ENCODE data around the gene MEF2B. TPM values are rescaled to one million over a fixed set of nuclear protein-coding genes. Genes with fewer than 3 reads are reported as not detected.
"Not testable (repeated sequence)": the region's sequence is repeated elsewhere in the genome, so short reads cannot be mapped to it uniquely, and the experiment has no call there.

The MEF2B gene
- total RNA-seq, 2 experiments from 2014 or later, result 5.2 TPM

DNA sequence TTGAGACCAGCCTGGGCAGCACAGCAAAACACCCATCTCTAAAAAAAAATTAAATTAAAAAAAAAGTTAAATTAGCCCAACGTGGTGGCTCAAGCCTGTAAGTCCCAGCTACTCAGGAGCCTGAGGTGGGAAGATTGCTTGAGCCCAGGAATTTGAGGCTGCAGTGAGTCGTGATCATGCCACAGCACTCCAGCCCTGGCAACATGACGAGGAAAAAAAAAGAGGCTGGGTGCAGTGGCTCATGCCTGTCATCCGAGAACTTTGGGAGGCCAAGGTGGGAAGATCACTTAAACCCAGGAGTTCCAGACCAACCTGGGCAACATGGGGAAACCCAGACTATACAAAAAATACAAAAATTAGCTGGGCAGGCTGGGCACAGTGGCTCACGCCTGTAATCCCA, 29.6 kb downstream of the MEF2B start:
- POLR2A ChIA-PET, result no interaction called here
- Mint-ChIP-seq H3K4me1 (peaks cover 20% of the 10 kb centered on the region), H3K27ac (no peak overlapping the region), H3K4me3 (no peak overlapping the region), H3K9me3 (no peaks in the 10 kb centered on the region), H3K36me3 (no peaks in the 10 kb centered on the region), H3K27me3 (no peaks in the 10 kb centered on the region)
- no peak for ATAC-seq (ENCODE audit: low read depth)
- DNase-seq, result no peak

DNA sequence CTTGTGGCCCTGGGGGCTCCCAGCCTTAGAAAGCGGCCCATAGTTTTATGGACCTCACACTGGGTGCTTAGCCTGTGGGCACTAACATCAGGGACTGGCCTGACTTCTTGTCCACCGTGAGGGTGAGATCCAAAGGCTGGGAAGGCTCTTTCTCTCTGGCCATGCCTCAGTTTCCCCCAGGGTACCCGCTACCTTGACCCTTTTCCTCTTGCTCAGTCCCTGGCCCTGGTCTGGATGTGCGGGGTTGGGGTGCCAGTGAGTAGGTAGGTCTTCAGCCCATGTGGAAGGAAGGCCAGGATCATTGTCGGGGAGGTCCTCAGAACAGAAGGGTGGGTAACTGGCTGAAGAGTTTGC, 30.2 kb downstream of the MEF2B start:
- H3K9me3 Mint-ChIP-seq, result no peaks in the 10 kb centered on the region
- H3K27me3 Mint-ChIP-seq, result no peaks in the 10 kb centered on the region
- H3K4me1 Mint-ChIP-seq, result peaks cover 24% of the 10 kb centered on the region
- POLR2A ChIA-PET, result no interaction called here
- no peak overlapping the region for H3K4me3 Mint-ChIP-seq
- peaks cover 3% of the 10 kb centered on the region for H3K36me3 Mint-ChIP-seq
- ATAC-seq (ENCODE audit: low read depth), result no peak
- no peak overlapping the region for H3K27ac Mint-ChIP-seq
- no peak for DNase-seq

DNA sequence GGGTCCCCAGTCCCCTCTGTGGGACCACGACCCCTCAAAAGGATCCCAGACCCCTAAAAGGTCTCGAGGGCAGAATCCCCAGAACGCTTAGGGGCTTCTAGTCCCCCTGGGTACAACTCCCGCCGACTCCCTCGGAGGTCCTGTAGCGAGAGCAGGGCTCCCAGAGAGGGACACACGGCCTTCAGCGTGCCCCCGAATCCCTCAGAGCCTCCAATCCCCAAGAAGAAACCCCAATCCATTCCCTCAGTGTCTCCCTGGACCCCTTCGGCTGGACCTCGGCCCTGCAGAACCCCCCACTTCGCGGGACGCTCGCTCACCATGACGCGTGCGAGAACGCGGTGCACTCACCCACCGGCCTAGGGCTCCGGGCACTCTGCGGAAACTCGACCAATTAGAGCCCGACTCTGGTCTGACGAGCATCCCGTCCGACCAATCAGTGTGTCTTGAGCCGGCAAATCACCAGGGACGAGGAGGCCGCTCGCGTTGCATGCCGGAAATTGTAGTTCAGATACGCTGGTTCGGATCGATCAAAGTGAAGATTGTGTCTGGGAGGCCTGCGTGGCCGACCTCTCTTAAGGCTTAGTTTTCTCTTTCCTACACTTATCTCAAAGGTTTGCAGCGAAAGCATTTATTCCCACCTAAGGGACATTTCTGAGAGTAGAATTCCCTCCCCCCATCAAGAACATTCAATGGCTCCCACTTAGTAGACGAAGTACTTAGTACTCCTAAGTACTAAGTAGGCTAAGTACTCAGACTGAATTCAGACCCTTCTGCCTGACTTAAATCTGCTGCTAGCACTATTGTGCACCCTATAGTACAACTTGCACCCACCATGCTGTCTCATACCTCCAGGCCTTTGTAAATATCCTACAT, 31.7 kb downstream of the MEF2B start, which contains the start of gene TMEM161A:
Gene TMEM161A (minus strand): TSS at position 370 of the 873 bp plus-strand sequence. CDS start 50 bp downstream, at position 320.
- DNase-seq (peak; percentile 93), ATAC-seq (ENCODE audit: low read depth) (peak; percentile 100)
- Mint-ChIP-seq H3K36me3 (peaks cover 7% of the 10 kb centered on the region), H3K4me1 (peaks cover 27% of the 10 kb centered on the region), H3K9me3 (no peaks in the 10 kb centered on the region), H3K4me3 (peak within 1 kb of the TSS; percentile 96), H3K27me3 (no peaks in the 10 kb centered on the region), H3K27ac (peak within 1 kb of the TSS; percentile 97)
- POLR2A ChIA-PET, result no interaction called here

DNA sequence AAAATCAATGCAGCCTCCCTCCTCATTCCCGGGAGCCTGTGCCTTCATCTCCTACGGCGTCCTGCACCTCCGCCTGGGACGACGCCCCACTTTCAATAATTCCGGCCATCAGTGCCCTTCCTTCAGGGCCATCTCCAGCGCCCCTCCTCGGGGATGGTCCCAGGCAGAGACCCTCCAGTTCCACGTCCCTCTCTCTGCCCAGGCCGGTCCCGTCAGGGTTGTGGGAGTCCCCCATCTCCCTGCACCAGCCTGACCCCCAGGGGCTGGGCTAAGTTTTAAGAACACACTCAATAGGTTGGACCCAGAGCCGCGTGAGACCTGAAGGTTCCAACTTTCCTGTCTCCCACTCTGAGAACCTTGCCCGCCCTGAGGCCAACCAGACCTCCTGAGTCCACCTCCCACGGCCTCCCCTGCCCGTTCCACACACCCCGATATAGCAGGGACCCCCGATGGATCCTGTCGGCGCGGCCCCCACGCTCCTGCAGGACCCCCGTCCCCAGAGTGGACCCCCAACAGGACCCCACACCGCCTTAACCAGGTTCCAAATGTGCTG, 32.4 kb downstream of the MEF2B start:
- Mint-ChIP-seq H3K4me3 (peak overlapping the region; percentile 96), H3K9me3 (no peaks in the 10 kb centered on the region), H3K27ac (peak overlapping the region; percentile 97), H3K4me1 (peaks cover 27% of the 10 kb centered on the region), H3K27me3 (no peaks in the 10 kb centered on the region), H3K36me3 (peaks cover 10% of the 10 kb centered on the region)
- DNase-seq (no peak), ATAC-seq (ENCODE audit: low read depth) (no peak)
- POLR2A ChIA-PET, result no interaction called here

DNA sequence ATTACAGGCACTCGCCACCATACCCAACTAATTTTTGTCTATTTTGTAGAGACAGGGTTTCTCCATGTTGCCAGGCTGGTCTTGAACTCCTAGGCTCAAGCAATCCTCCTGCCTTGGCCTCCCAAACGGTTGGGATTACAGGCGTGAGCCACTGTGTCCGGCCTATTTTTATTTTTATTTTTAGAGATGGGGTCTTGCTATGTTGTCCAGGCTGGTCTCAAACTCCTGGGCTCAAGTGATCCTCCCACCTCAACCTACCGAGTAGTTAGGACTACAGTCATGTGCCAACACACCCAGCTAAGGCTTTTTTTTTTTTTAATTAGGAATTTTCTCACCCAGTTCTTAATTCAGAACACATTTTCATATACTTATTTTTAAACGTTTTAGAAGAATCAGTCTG, 34.4 kb downstream of the MEF2B start:
- ATAC-seq (ENCODE audit: low read depth); H3K9me3 Mint-ChIP-seq; H3K27me3 Mint-ChIP-seq; DNase-seq; H3K27ac Mint-ChIP-seq; H3K4me3 Mint-ChIP-seq: not testable (repeated sequence)
- H3K36me3 Mint-ChIP-seq, result peaks cover 18% of the 10 kb centered on the region
- H3K4me1 Mint-ChIP-seq, result peaks cover 27% of the 10 kb centered on the region
- POLR2A ChIA-PET, result interaction anchor here (1.1 kb wide), 1 partner anchor 69 kb away, joined by 4 read pairs; no protein-coding TSS in a partner anchor

DNA sequence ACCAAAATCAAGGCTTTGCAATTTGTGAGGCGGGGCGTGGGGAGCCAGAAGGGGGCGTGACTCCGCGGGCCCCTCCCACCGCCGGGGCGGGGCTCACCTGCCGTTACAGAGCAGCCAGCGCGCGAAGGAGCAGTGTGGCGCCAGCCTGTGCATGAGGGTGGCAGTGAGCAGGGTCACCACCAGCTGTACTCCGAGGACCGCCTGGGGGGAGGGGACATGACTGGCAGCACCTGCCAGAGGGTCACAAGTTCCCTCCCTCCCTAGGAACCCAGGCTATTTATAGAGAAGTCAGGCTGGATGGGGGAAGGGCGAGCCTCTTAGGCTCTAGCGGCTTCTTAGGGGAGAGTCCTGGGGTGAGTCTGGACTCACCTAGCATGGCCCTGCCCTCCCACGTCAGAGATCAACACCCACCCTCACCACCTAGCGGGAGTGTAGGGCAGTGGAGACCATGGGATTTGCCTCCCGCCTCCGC, 35.3 kb downstream of the MEF2B start:
- Mint-ChIP-seq H3K4me3 (no peak overlapping the region), H3K27ac (no peak overlapping the region), H3K9me3 (peaks cover 4% of the 10 kb centered on the region), H3K36me3 (peaks cover 18% of the 10 kb centered on the region), H3K4me1 (peaks cover 27% of the 10 kb centered on the region), H3K27me3 (no peaks in the 10 kb centered on the region)
- ATAC-seq (ENCODE audit: low read depth), result no peak
- POLR2A ChIA-PET, result no interaction called here
- DNase-seq, result no peak

DNA sequence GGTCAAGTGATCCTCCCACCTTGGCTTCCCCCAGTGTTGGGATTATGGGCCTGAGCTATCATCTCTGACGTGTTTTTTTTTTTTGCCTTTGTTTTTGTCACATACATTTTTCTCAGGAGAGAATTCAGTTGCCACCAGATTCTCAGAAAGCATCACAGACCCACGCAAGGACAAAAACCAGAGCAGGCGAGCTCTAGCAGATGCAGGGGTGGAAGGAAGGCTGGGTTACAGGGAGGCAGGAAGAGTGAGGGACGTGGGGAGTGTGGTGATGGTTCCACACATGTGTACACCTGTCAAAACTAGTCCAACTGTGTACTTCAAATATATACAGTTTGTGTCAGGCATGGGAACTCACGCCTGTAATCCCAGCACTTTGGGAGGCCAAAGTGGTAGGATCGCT, 36.1 kb downstream of the MEF2B start:
- Mint-ChIP-seq H3K36me3 (peaks cover 21% of the 10 kb centered on the region), H3K4me1 (peaks cover 24% of the 10 kb centered on the region), H3K9me3 (peaks cover 4% of the 10 kb centered on the region), H3K4me3 (no peak overlapping the region), H3K27me3 (no peaks in the 10 kb centered on the region), H3K27ac (peak overlapping the region; percentile 68)
- POLR2A ChIA-PET, result no interaction called here
- no peak for DNase-seq
- ATAC-seq (ENCODE audit: low read depth), result no peak

DNA sequence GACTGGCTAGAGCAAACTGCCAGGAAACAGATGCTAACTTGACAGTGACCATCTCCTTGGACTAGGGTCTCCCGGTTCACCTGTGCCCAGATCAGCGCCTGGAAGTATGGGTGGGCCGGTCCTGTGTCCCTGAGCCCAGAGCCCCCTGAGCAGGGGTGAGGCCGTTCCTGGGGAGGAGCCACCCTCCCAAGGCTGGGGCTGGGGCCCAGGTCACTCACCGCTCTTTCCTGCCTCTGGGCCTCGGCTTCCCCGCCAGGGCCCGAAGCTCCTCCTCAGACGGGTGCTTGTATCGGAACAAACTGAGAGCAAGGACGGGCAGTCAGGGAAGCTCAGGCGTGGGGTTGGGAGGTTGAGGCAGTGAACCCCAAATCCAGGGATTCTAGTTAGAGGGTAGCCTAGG, 37.2 kb downstream of the MEF2B start:
- Mint-ChIP-seq H3K4me1 (peaks cover 16% of the 10 kb centered on the region), H3K4me3 (no peak overlapping the region), H3K27me3 (no peaks in the 10 kb centered on the region), H3K36me3 (peaks cover 24% of the 10 kb centered on the region), H3K9me3 (peaks cover 5% of the 10 kb centered on the region), H3K27ac (no peak overlapping the region)
- POLR2A ChIA-PET, result no interaction called here
- DNase-seq, result no peak
- no peak for ATAC-seq (ENCODE audit: low read depth)

DNA sequence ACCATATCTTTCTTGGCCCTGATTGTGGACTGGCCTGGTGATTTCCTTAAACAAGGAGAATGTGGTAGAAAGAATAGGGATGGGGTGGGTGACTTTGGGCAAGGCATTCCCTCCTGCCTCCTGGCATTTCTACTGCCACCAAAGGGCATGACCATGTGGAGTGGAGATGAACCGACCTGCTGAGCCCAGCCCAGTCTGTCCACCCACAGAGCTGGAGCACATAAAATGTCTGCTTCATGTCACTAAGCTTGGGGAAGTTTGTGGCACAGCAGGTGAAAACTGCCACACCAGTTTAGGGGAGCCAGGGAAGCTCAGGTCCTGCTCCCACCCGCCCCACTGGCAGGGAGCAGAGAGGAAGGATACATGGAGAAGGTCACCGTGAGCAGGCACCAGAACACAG, 38.1 kb downstream of the MEF2B start:
- Mint-ChIP-seq H3K9me3 (peaks cover 6% of the 10 kb centered on the region), H3K27ac (no peak overlapping the region), H3K27me3 (no peaks in the 10 kb centered on the region), H3K36me3 (peaks cover 26% of the 10 kb centered on the region), H3K4me1 (peaks cover 11% of the 10 kb centered on the region), H3K4me3 (no peak overlapping the region)
- no peak for ATAC-seq (ENCODE audit: low read depth)
- POLR2A ChIA-PET, result no interaction called here
- DNase-seq, result no peak

DNA sequence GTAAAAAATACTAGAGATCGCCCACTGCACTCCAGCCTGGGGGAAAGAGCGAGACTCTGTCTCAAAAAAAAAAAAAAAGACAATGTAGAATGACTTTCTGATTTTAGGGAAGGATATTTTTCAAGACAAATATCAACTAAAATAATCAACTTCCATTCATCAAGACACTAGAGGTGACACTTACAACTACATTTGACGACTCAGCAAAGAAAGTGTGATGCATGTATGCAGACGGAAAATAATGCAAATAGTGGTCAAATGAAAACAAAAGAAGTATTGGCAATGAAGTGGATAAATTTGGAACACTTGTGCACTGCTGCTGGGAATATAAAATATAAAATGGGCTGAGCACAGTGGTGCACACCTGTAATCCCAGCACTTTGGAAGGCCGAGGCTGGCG, 44.0 kb downstream of the MEF2B start:
- POLR2A ChIA-PET, result no interaction called here
- H3K4me3 Mint-ChIP-seq, result no peak overlapping the region

DNA sequence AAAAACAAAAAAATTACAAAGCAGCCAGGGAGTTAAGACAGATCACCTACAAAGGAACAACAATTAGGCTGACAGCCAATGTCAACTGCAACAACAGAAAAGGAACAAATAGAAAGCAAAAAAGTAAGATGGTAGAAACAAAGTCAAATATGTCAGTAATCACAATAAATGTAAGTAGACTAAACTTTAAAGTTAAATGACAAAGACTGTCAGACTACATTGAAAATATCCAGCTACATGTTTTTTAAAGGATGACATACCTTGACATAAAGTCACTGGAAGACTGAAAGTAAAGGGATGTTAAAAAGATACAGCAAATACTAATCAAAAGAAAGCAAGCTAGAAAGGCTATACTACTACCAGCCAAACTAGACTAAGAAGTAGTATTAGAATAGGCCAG, 46.7 kb downstream of the MEF2B start:
- H3K36me3 Mint-ChIP-seq, result peaks cover 17% of the 10 kb centered on the region
- peaks cover 9% of the 10 kb centered on the region for H3K9me3 Mint-ChIP-seq
- peaks cover 2% of the 10 kb centered on the region for H3K4me1 Mint-ChIP-seq
- no peak overlapping the region for H3K4me3 Mint-ChIP-seq
- no peaks in the 10 kb centered on the region for H3K27me3 Mint-ChIP-seq
- no peak overlapping the region for H3K27ac Mint-ChIP-seq
- DNase-seq (no peak), ATAC-seq (ENCODE audit: low read depth) (no peak)
- POLR2A ChIA-PET, result interaction anchor here (0.6 kb wide), 1 partner anchor 402 kb away, joined by 4 read pairs; no protein-coding TSS in a partner anchor

More for the DNA sequence above, 44.0 kb downstream of the MEF2B start:
- H3K27me3 Mint-ChIP-seq, result no peaks in the 10 kb centered on the region
- ATAC-seq (ENCODE audit: low read depth), result no peak
- no peak for DNase-seq
- no peak overlapping the region for H3K27ac Mint-ChIP-seq
- peaks cover 21% of the 10 kb centered on the region for H3K36me3 Mint-ChIP-seq
- H3K9me3 Mint-ChIP-seq, result peaks cover 9% of the 10 kb centered on the region
- peaks cover 2% of the 10 kb centered on the region for H3K4me1 Mint-ChIP-seq

DNA sequence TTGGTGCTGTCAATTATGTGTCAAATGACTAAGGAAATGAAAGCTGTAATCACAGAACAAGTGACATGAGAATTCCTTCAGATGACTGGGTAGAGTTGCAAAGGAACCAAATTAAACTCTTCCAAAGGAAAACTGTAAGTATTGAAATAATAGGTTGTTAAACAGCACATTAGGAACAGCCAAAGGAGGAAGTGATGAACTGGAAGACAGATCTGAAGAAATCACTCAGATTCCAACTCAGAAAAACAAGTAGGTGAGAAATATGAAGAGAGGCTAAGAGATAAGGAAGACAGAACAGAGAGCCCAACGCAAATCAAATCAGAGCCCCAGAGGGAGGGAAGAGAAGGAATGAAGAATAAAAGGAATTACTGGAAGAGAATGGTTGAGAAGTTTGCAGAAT, 47.2 kb downstream of the MEF2B start:
- no peak for DNase-seq
- H3K27me3 Mint-ChIP-seq, result no peaks in the 10 kb centered on the region
- peaks cover 8% of the 10 kb centered on the region for H3K9me3 Mint-ChIP-seq
- ATAC-seq (ENCODE audit: low read depth), result no peak
- no peak overlapping the region for H3K27ac Mint-ChIP-seq
- POLR2A ChIA-PET, result no interaction called here
- no peak overlapping the region for H3K4me3 Mint-ChIP-seq
- H3K4me1 Mint-ChIP-seq, result peaks cover 1% of the 10 kb centered on the region
- H3K36me3 Mint-ChIP-seq, result peaks cover 16% of the 10 kb centered on the region

DNA sequence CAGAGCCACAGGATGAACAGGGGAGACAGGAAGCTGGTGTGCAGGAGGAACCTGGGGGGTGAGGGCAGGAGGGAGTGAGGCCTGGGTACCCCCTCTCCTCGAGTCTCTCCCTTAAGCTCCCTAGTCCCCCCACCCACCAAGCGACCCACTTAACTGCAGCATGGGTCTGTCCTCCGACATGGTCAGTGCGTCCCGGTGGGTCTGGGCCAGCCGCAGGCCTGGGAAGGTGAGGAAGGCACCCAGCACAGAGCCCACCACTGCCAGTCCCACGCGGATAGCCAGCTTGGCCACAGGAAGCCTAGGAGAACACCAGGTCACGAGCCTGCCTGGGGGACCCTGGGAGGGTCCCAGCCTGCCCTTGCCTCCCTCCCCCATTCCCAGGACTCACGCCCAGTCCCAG, 48.7 kb downstream of the MEF2B start:
- H3K4me3 Mint-ChIP-seq, result no peak overlapping the region
- H3K27ac Mint-ChIP-seq, result no peak overlapping the region
- peaks cover 7% of the 10 kb centered on the region for H3K9me3 Mint-ChIP-seq
- H3K36me3 Mint-ChIP-seq, result peaks cover 14% of the 10 kb centered on the region
- ATAC-seq (ENCODE audit: low read depth), result no peak
- H3K27me3 Mint-ChIP-seq, result no peaks in the 10 kb centered on the region
- POLR2A ChIA-PET, result no interaction called here
- DNase-seq, result no peak
- no peaks in the 10 kb centered on the region for H3K4me1 Mint-ChIP-seq
